ELR (cell line): ENCODE measurements around the gene SIN3B.

Experiments used
- DNase-seq: peaks from one replicate; pipeline ENCODE4 v3.0.0-alpha.2; 2015; ENCODE audit warnings: low read depth

Gene SIN3B

DNA sequence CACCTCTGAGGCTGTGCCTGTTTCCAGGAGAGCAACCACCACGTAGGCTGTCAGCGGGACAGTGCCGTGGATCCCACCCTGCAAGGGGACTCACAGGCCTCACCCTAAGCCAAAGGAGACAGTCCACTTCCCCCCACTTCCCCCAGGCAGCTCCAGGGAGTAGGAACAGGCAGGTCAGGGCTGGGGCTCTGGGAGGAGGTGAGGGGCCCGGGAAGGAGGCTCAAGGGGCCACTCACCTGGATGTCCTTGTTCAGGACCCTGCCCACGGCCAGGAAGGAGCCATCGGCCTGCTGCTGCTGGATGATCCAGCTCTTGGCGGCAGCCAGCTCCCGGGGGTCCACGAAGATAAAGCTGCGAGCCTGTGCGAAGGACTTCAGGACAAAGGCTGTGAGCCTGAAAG, 85.2 kb downstream of the SIN3B start:
- DNase-seq = no peak

DNA sequence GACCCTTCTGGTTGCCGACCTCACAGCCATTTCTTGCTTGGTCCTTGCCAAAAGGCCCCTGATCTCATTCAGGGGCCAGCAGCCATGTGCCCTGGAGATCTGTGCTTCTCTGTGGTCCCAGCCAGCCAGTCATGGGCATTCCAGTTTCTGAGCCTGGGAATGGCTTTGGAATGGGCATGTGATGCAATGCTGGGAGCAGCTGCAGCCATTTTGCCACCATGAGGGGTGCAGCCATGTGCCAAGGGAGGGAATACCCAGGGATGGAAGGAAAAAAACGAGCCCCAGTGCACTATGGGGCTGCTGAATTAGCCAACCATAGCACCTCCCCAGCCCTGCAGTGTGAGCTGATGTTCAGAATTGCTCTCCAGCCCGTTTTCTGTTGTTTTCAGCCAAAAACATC, 85.9 kb downstream of the SIN3B start:
- DNase-seq = no peak

DNA sequence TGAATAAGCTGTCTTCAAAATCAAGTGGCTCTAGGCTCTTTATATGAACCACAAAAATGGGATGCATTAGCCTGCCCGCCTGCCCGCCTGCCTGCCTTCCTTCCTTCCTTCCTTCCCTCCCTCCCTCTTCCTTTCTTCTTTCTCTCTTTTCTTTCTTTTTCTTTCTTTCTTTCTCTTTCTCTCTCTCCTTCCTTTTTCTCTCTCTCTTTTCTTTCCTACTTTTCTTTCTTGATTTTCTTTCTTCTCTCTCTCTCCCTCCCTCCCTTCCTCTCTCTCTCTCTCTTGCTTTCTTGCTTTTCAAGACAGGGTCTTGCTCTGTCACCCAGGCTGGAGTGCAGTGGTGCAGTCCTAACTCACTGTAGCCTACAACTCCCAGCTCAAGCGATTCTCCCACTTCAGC, 86.5 kb downstream of the SIN3B start:
- DNase-seq = no peak

DNA sequence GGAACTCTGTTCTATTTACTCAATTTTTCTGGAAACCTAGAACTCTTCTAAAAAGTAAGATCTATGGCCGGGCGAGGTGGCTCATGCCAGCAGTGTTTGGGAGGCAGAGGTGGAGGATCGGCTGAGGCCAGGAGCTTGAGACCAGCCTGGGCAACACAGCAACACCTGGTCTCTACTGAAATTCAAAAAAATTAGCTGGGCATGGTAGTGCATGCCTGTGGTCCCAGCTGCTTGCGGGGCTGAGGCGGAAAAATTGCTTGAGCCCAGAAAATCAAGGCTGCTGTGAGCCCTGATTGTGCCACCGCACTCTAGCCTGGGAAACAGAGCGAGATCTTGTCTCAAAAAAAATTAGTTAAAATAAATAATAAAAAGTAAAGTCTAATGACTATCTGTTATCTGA, 88.2 kb downstream of the SIN3B start:
- no peak for DNase-seq

DNA sequence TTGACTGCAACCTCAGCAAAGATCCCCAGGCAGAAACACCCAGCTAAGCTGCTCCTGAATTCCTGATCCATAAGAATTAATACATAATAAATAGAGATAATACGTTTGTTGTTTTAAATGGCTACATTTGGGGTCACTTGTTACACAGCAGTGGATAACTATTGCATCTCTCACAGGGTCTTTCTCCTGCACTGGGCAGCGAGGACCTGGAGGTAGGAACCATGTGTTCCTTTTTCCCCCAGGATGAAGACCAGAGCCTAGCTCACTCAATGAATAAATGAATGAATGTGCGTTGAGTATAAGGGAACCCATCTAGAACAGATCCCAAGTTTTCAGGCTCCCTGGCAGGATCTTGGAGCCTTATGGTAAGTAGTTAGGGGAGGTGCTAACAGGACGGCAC, 90.3 kb downstream of the SIN3B start:
- no peak for DNase-seq

DNA sequence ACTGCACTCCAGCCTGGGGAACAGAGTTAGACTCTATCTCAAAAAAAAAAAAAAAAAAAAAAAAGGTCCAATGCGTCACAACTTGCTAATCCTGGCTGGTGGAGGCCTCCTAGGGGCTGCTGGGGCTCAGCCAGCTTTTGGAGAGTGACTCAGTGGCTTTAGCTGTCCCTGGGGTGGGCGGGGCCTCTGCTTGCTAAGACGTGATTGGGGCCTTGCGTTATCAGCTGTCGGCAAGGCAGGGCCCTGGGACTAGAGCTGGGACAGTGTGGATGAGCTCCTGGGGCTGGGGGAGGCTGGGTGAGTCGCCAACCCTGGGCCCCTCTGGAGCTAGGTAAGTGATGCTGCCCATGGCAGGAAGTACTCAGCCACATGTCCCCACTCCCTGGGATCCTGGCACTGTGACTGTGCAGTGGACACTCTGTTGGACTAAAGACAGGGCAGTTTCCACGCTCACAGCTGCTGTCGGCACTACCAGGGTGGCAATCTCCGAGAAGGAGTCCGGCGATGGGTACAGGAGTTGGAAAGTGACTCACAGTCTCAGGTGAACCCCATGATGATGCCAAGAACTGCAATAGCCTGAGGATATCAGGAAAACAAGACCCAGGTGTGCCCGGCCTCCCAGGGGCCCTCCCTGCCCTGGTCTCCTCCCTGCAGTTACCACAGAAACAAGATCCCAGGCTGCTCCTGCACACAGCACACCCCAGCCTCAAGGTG, 91.8 kb downstream of the SIN3B start:
- peak; percentile 94 for DNase-seq

DNA sequence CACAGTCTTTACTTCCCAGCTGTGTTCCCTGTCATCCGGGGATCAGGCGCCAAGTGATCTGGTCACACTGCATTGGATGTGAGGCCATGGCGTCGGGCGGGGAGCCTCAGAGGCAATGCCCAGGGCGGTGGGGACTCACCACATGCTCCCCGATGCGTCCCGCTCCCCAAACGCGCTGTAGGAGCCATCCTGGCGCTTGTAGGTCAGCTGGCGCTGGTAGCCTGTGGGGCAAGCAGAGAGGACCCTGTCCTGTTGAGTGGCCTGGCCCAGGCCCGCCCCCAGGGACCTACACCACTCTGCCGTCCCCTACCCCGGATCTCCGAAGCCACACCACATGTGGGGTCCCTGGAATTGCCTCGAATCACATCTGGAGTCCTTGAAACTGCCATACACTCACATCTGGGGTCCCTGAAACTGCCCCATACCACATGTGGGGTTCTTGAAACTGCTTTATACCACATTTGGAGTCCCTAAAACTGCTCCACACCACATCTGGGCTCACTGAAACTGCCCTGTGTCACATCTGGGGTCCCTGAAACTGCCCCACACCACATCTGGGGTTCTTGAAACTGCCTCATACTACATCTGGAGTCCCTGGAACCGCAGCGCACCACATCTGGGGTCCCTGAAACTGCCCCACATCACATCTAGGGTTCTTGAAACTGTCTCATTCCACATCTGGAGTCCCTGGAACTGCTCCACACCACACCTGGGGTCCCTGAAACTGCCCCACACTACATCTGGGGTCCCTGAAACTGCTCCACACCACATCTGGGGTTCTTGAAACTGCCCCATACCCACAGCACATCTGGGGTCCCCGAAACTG, 92.8 kb downstream of the SIN3B start:
- DNase-seq = no peak

DNA sequence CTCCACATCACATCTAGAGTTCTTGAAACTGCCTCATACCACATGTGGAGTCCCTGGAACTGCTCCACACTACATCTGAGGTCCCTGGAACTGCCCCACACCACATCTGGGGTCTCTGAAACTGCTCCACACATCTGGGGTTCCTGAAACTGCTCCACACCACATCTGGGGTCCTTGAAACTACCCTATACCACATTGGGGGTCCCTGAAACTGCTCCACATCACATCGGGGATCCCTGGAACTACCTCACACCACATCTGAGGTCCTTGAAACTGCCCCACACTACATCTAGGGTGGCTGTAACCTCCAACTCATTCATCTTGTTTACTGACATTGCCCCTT, 93.4 kb downstream of the SIN3B start:
- no peak for DNase-seq

DNA sequence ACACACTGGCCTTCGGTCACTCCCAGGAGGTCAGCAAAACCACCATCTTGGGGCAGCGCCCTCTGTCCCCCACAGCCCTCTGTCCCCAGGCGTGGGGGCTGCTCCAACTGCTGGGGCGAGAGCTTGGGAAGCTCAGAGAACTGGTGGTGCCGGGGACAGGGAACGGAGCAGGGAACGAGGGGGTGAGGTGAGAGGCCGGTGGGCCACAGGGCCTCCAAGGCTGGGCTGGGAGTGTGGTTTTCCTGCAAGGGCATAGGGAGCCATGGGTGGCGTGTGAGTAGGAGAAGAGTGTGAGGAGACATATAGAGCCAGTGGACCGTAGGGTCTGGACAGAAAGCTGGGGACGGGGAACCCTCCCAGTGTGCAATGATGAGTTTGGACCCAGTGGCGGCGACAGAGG, 93.8 kb downstream of the SIN3B start:
- DNase-seq = no peak

DNA sequence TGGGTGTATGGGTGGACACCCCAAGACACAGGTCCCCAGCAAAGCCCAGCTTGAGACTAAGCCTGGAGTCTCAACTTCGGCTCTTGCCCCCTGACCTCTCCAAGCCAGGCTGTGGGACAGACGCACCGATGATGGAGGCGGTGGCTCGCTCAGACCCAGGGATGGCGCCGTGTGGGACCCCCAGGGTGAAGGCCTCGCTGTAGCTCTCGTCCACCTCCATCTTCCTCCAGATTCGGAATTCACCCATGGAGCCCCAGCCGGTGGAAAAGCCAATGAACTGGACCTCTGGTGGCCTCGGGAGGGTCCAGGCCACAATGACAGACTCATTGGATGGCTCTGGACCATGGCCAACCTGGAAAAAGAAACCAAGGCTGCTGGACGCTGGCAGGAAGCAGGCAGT, 98.7 kb downstream of the SIN3B start:
- DNase-seq = no peak

DNA sequence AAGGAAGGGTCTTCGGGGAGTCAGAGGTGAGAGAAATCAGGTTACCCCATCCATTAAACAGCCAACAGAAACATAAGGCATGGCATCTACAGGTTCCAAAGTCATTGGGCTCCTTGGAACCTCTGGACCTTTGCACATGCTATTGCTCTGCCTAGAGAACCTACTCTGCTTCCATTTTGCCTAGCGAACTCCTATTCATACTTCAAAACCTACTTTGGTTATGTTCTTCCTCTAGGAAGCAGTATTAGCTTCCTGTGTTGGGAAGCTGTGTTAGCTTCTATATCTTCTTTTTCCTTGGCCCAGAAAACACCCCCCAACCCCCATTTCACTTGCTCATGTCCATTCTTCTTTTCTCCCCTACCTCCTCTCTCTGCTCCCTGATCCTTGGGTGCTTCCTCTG, 99.2 kb downstream of the SIN3B start:
- no peak for DNase-seq

DNA sequence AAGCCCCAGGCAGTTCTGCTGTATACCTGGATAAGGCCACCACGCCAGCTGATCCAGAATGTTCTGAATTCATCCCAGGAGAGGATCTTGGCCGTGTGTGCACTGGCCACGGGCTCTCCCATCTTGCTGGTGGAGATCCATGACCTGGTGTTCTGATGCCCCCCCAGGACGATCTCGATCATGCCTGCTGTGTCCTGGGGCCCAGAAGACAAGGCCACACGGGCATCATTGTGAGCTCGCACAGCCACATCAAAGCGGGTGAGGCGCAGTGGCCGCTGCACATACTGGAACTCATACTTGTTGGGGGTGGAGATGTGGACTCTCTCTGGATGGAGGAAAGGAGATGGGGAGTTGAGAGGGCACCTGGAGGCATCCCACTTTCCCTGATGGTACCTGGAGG, 99.7 kb downstream of the SIN3B start:
- DNase-seq = no peak
